HEK293 (cell line): Measurements from ENCODE around the gene ID1.
A peak's percentile ranks its signal among the peaks of the same experiment; 100 is the strongest.

Source experiments
- CTCF ChIA-PET: fragments of 350-600 bp; formaldehyde crosslinking; extraction: SDS; loops from one replicate; lab custom pipeline; 2021; ENCODE audit warnings: antibody characterized with exemption; lab: Yijun Ruan, JAX
- POLR2A ChIA-PET: fragments of 300-600 bp; formaldehyde crosslinking; extraction: SDS; loops from one replicate; lab custom pipeline; 2020; ENCODE audit warnings: antibody characterized with exemption, inconsistent platforms; lab: Yijun Ruan, JAX
- H3K27ac ChIP-seq: fragments of 200-500 bp; sonication (Bioruptor generic); 2 replicates; pipeline ENCODE4 v1.5.1; 2014; ENCODE audit warnings: low read depth, low read length, control low read depth, inconsistent platforms; ENCODE audit errors: extremely low read depth
- H3K36me3 ChIP-seq, 2 experiments: fragments of 200-500 bp in 1 of 2; sonication (Bioruptor generic) in 1 of 2; 1 replicate in 1 of 2; 2 replicates in 1 of 2; pipeline ENCODE4 v1.5.1; 2014 to 2017; ENCODE audit warnings: inconsistent platforms in 2 of 2, low read length in 2 of 2; ENCODE audit not compliant: control insufficient read depth in 2 of 2, insufficient read depth in 1 of 2
- H3K4me1 ChIP-seq: fragments of 200-500 bp; sonication (Bioruptor generic); 2 replicates; pipeline ENCODE4 v1.5.1; 2014; ENCODE audit warnings: mild to moderate bottlenecking, low read length, inconsistent platforms; ENCODE audit not compliant: control insufficient read depth, insufficient read depth
- H3K4me3 ChIP-seq: 2 replicates; pipeline ENCODE4 v1.5.1; 2011; ENCODE audit warnings: low read depth, mild to moderate bottlenecking, control low read depth, low read length, moderate library complexity
- H3K9me3 ChIP-seq: fragments of 200-500 bp; sonication (Bioruptor generic); 2 replicates; pipeline ENCODE4 v1.5.1; 2014; ENCODE audit warnings: low read depth, low read length, inconsistent platforms; ENCODE audit not compliant: control insufficient read depth, insufficient read depth
- EGR2 ChIP-seq: fragments of 450-650 bp; formaldehyde crosslinking; IDR thresholded peaks from 2 replicates; pipeline ENCODE4 v1.5.1; 2016; ENCODE audit warnings: low read depth, missing biosample characterization, missing genetic modification characterization
- HIC1 ChIP-seq: fragments of 450-650 bp; formaldehyde crosslinking; IDR thresholded peaks from 2 replicates; pipeline ENCODE4 v1.5.1; 2016; ENCODE audit warnings: missing biosample characterization, missing genetic modification characterization
- HOXD13 ChIP-seq: sonication (generic); formaldehyde crosslinking; IDR thresholded peaks from 2 replicates; pipeline ENCODE4 v1.8.0; 2022; ENCODE audit warnings: missing genetic modification reagents, borderline replicate concordance
- KLF9 ChIP-seq: fragments of 450-650 bp; formaldehyde crosslinking; IDR thresholded peaks from 2 replicates; pipeline ENCODE4 v1.5.1; 2016; ENCODE audit warnings: missing biosample characterization, missing genetic modification characterization, low read depth
- OSR2 ChIP-seq: fragments of 450-650 bp; formaldehyde crosslinking; IDR thresholded peaks from 2 replicates; pipeline ENCODE4 v1.5.1; 2016; ENCODE audit warnings: missing biosample characterization, missing genetic modification characterization
- PRDM10 ChIP-seq: fragments of 450-650 bp; formaldehyde crosslinking; IDR thresholded peaks from 2 replicates; pipeline ENCODE4 v1.5.1; 2016; ENCODE audit warnings: missing biosample characterization, missing genetic modification characterization
- SP2 ChIP-seq: fragments of 450-650 bp; formaldehyde crosslinking; IDR thresholded peaks from 2 replicates; pipeline ENCODE4 v1.5.1; 2016; ENCODE audit warnings: missing biosample characterization, missing genetic modification characterization
- SP3 ChIP-seq: fragments of 450-650 bp; formaldehyde crosslinking; IDR thresholded peaks from 2 replicates; pipeline ENCODE4 v1.5.1; 2016; ENCODE audit warnings: missing biosample characterization, missing genetic modification characterization
- TCF7L2 ChIP-seq: IDR thresholded peaks from 2 replicates; pipeline ENCODE4 v1.6.1; 2011; ENCODE audit warnings: low read depth, mild to moderate bottlenecking, inconsistent platforms, low read length, moderate library complexity, borderline replicate concordance
- TSHZ1 ChIP-seq: fragments of 450-650 bp; formaldehyde crosslinking; IDR thresholded peaks from 2 replicates; pipeline ENCODE4 v1.5.1; 2016; ENCODE audit warnings: missing biosample characterization, missing genetic modification characterization, borderline replicate concordance
- ZEB2 ChIP-seq: fragments of 450-650 bp; formaldehyde crosslinking; IDR thresholded peaks from 2 replicates; pipeline ENCODE4 v1.5.1; 2016; ENCODE audit warnings: missing biosample characterization, missing genetic modification characterization
- ZNF2 ChIP-seq: fragments of 450-650 bp; formaldehyde crosslinking; IDR thresholded peaks from 2 replicates; pipeline ENCODE4 v1.5.1; 2016; ENCODE audit warnings: missing biosample characterization, missing genetic modification characterization
- ZNF362 ChIP-seq: fragments of 450-650 bp; formaldehyde crosslinking; IDR thresholded peaks from 2 replicates; pipeline ENCODE4 v1.5.1; 2016; ENCODE audit warnings: missing biosample characterization, missing genetic modification characterization
- ZNF366 ChIP-seq: fragments of 450-650 bp; formaldehyde crosslinking; conservative IDR thresholded peaks from 2 replicates; pipeline ENCODE4 v1.5.1; 2016; ENCODE audit warnings: missing biosample characterization, missing genetic modification characterization
- ZNF449 ChIP-seq: fragments of 450-650 bp; formaldehyde crosslinking; IDR thresholded peaks from 2 replicates; pipeline ENCODE4 v1.5.1; 2017; ENCODE audit warnings: missing biosample characterization, mild to moderate bottlenecking, missing genetic modification characterization, moderate library complexity
- ZNF530 ChIP-seq: fragments of 450-650 bp; formaldehyde crosslinking; IDR thresholded peaks from 2 replicates; pipeline ENCODE4 v1.5.1; 2016; ENCODE audit warnings: low read depth, missing biosample characterization, missing genetic modification characterization
- ZNF600 ChIP-seq: fragments of 450-650 bp; formaldehyde crosslinking; IDR thresholded peaks from 2 replicates; pipeline ENCODE4 v1.5.1; 2016; ENCODE audit warnings: missing biosample characterization, missing genetic modification characterization
- ZNF626 ChIP-seq: fragments of 450-650 bp; sonication (Bioruptor Pico); formaldehyde crosslinking; IDR thresholded peaks from 2 replicates; pipeline ENCODE4 v1.5.1; 2018; ENCODE audit warnings: missing biosample characterization, missing genetic modification characterization, inconsistent platforms
- ZSCAN30 ChIP-seq: fragments of 450-650 bp; IDR thresholded peaks from 2 replicates; pipeline ENCODE4 v1.5.1; 2018; ENCODE audit warnings: missing biosample characterization, mild to moderate bottlenecking, missing genetic modification characterization, moderate library complexity

ID1 gene

GRCh38 chr20:31605031-31605901 is at the start of gene ID1:
ID1 (plus strand) TSS chr20:31605289; CDS start chr20:31605388, 99 bp downstream.
- Histone ChIP-seq H3K4me3 (peak within 1 kb of the TSS; percentile 70), H3K36me3 (peaks cover 0 to 17% of the 10 kb centered on the region in 2 experiments; a peak in 1 of 3 replicates), H3K4me1 (peaks cover 15% of the 10 kb centered on the region), H3K27ac (peak within 1 kb of the TSS; percentile 80), H3K9me3 (no peaks in the 10 kb centered on the region)
- CTCF ChIA-PET, result interaction anchor here (0.7 to 26.4 kb wide), 7 partner anchors 7 to 191 kb away, joined by 3 to 1204 read pairs (median 3); no protein-coding TSS in a partner anchor
- POLR2A ChIA-PET, result interaction anchor here (0.5 to 8.7 kb wide), 20 partner anchors 8 to 134 kb away, joined by 3 to 255 read pairs (median 10); partner anchors contain the start of genes BCL2L1 and TPX2
- TF ChIP-seq PRDM10, result peak; percentile 67
- 0 out of 2 replicates have a peak, but pooled peaks have one; percentile 9 for TF ChIP-seq OSR2 (tag by site-specific recombination)
- peak; percentile 69; the same call in 1 of the 2 replicates for TF ChIP-seq KLF9 (tag by site-specific recombination)
- TF ChIP-seq ZNF362 (tag by site-specific recombination), result peak; percentile 80
- TF ChIP-seq HIC1 (tag by site-specific recombination), result peak; percentile 83
- 0 out of 2 replicates have a peak, but pooled peaks have one; percentile 68 for TF ChIP-seq ZEB2 (tag by site-specific recombination)
- peak; percentile 4; the same call in 1 of the 2 replicates for TF ChIP-seq TSHZ1 (tag by site-specific recombination)
- TF ChIP-seq ZNF366 (tag by site-specific recombination), result no peak
- peak; percentile 82 for TF ChIP-seq SP3 (tag by site-specific recombination)
- TF ChIP-seq EGR2 (tag by site-specific recombination), result no peak
- TF ChIP-seq TCF7L2, result 0 out of 2 replicates have a peak, but pooled peaks have one; percentile 8
- TF ChIP-seq ZNF449 (tag by site-specific recombination), result peak; percentile 78
- peak; percentile 94 for TF ChIP-seq ZNF600 (tag by site-specific recombination)
- TF ChIP-seq ZSCAN30, result peak; percentile 44; the same call in 1 of the 2 replicates
- TF ChIP-seq ZNF530, result no peak
- TF ChIP-seq ZNF626 (tag by site-specific recombination), result no peak
- TF ChIP-seq HOXD13 (CRISPR knock-in tag), result peak; percentile 36; the same call in 1 of the 2 replicates
- peak; percentile 48; the same call in 1 of the 2 replicates for TF ChIP-seq ZNF2 (tag by site-specific recombination)
- TF ChIP-seq SP2, result peak; percentile 88
